AG08396 (cell line): Measurements from ENCODE around the gene FGD1.

Experiments used
- DNase-seq: peaks from one replicate; pipeline ENCODE4 v3.0.0; 2012; ENCODE audit warnings: low spot score, mixed read lengths

Gene FGD1

GRCh38 chrX:54397113-54397512 lies 98.9 kb downstream of the FGD1 start:
- no peak for DNase-seq
